ENCODE results near the gene TMCC1.
"Not testable (repeated sequence)": the region's sequence is repeated elsewhere in the genome, so short reads cannot be mapped to it uniquely, and the experiment has no call there.

TMCC1 gene

GRCh38 chr3:129701161-129701560 is 192.3 kb downstream of the TMCC1 start:
- no peak for TF ChIP-seq CTCF (IDR thresholded peaks at IDR 0.05; ENCODE audit: extremely low read depth, insufficient read depth, missing control alignments)
- in situ Hi-C loops (cut with MboI; ENCODE audit: low pct_unique_long_range_greater_than_20kb, low sequenced_read_pairs, unreplicated experiment), result no loop called here
- no peak for DNase-seq (ENCODE audit: low spot score)

GRCh38 chr3:129699612-129700011 is 193.9 kb downstream of the TMCC1 start:
- no peak for DNase-seq (ENCODE audit: low spot score)
- TF ChIP-seq CTCF (IDR thresholded peaks at IDR 0.05; ENCODE audit: extremely low read depth, insufficient read depth, missing control alignments), result no peak
- in situ Hi-C loops (cut with MboI; ENCODE audit: low pct_unique_long_range_greater_than_20kb, low sequenced_read_pairs, unreplicated experiment), result no loop called here

- no peak for DNase-seq (ENCODE audit: low spot score)
- TF ChIP-seq CTCF (IDR thresholded peaks at IDR 0.05; ENCODE audit: extremely low read depth, insufficient read depth, missing control alignments), result no peak
- in situ Hi-C loops (cut with MboI; ENCODE audit: low pct_unique_long_range_greater_than_20kb, low sequenced_read_pairs, unreplicated experiment), result no loop called here
Measured at GRCh38 chr3:129699199-129699598, 194.3 kb downstream of the TMCC1 start.

- in situ Hi-C loops (cut with MboI; ENCODE audit: low pct_unique_long_range_greater_than_20kb, low sequenced_read_pairs, unreplicated experiment), result no loop called here
- no peak for DNase-seq (ENCODE audit: low spot score)
- no peak for TF ChIP-seq CTCF (IDR thresholded peaks at IDR 0.05; ENCODE audit: extremely low read depth, insufficient read depth, missing control alignments)
Measured at GRCh38 chr3:129697229-129697969, 196.1 kb downstream of the TMCC1 start.

- in situ Hi-C loops (cut with MboI; ENCODE audit: low pct_unique_long_range_greater_than_20kb, low sequenced_read_pairs, unreplicated experiment); DNase-seq (ENCODE audit: low spot score): not testable (repeated sequence)
Measured at GRCh38 chr3:129696430-129696829, 197.1 kb downstream of the TMCC1 start.

GRCh38 chr3:129695230-129695629 is 198.3 kb downstream of the TMCC1 start:
- in situ Hi-C loops (cut with MboI; ENCODE audit: low pct_unique_long_range_greater_than_20kb, low sequenced_read_pairs, unreplicated experiment), result no loop called here
- no peak for DNase-seq (ENCODE audit: low spot score)
- TF ChIP-seq CTCF (IDR thresholded peaks at IDR 0.05; ENCODE audit: extremely low read depth, insufficient read depth, missing control alignments), result no peak

- in situ Hi-C loops (cut with MboI; ENCODE audit: low pct_unique_long_range_greater_than_20kb, low sequenced_read_pairs, unreplicated experiment), result no loop called here
- TF ChIP-seq CTCF (IDR thresholded peaks at IDR 0.05; ENCODE audit: extremely low read depth, insufficient read depth, missing control alignments), result no peak
- no peak for DNase-seq (ENCODE audit: low spot score)
Measured at GRCh38 chr3:129694228-129694627, 199.3 kb downstream of the TMCC1 start.
